COR-L47 (cell line): ENCODE measurements around the gene CES4A.
"Not testable (repeated sequence)": the region's sequence is repeated elsewhere in the genome, so short reads cannot be mapped to it uniquely, and the experiment has no call there.

ENCODE experiments used
- DNase-seq: peaks from one replicate; lab custom pipeline; 2025; lab: John Stamatoyannopoulos, UW

Gene CES4A

DNA sequence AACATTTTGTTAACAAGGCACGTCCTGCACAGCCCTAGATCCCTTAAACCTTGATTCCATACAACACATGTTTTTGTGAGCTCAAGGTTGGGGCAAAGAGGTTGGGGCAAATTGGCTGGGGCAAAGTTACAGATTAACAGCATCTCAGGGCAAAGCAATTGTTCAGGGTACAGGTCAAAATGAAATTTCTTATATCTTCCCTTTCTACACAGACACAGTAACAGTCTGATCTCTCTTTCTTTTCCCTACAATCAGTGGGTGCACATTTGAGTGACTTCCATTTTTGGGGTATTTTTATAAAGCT, 32.3 kb upstream of the CES4A start:
- DNase-seq = not testable (repeated sequence)

DNA sequence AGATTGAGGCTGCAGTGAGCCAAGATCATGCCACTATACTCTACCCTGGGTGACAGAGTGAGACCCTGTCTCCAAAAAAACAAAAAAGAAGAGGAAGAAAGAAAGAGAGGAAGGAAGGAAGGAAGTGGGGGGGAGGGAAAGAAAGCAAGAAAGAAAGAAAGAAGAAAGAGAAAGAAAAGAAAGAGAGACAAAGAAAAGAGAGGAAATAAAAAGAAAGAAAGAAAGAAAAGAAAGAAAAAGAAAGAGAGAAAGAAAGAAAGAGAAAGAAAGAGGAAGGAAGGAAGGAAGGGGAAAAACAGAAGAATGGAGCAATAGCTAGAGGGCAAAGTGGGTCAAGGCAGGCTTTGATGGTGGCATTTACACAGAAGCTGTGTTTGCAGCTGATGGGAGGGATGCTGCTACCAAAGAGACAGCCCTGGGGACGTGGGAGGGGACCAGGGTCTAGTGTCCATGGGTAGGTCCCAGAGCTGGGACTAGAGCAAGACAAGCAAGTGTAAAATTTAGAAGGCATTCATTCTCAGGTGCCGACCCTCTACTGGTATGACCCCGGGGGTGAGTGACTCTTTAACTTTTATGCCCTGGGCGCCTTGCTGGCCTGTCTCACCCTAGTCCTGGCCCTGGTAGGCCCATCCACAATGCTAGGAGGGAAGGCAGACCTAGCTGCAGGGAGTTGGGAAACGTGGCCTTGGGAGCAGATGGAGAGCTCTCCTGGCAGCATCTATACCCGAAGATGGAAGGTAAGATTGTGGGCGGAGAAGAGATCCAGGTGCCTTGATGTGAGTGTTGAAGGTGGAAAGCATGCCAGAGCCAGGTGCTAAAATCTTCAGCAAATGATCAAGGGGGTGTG, 29.3 kb upstream of the CES4A start:
- no peak for DNase-seq

DNA sequence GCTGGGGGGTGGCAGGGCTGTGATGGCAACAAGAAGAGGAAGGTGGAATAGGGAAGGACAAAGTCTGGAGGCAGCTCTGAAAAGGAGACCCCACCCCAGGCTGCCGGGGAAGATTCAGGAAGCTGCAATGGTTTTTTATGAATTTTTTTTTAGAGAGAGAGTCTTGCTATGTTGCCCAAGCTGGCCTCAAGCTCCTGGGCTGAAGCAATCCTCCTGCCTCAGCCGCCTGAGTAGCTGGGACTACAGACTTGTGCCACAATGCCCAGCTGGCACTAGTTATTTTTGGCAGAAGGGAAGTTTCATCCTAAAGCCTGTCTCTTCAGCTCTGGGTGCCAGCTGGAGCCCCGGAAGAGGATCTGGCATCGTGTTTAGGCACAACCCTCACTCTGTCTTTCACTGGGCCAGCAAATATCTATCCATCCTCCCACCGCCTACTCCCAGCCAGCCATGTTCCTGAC, 28.7 kb upstream of the CES4A start:
- DNase-seq = no peak

DNA sequence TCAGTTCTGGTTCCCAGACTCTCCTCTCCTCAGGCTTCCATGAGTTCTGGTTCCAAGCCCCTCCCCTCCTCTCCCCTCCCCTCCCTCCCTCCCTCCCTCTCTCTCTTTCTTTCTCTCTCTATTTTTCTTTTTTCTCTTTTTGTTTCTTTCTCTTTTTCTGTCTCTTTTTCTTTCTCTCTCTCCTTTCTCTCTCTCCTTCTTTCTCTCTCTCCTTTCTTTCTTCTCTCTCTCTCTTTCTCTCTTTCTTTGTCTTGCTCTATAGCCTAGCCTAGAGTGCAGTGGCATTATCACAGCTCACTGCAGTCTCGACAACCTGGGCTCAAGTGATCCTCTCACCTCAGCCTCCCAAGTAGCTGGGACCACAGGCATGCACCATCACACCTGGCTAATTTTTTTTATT, 28.1 kb upstream of the CES4A start:
- DNase-seq = no peak

DNA sequence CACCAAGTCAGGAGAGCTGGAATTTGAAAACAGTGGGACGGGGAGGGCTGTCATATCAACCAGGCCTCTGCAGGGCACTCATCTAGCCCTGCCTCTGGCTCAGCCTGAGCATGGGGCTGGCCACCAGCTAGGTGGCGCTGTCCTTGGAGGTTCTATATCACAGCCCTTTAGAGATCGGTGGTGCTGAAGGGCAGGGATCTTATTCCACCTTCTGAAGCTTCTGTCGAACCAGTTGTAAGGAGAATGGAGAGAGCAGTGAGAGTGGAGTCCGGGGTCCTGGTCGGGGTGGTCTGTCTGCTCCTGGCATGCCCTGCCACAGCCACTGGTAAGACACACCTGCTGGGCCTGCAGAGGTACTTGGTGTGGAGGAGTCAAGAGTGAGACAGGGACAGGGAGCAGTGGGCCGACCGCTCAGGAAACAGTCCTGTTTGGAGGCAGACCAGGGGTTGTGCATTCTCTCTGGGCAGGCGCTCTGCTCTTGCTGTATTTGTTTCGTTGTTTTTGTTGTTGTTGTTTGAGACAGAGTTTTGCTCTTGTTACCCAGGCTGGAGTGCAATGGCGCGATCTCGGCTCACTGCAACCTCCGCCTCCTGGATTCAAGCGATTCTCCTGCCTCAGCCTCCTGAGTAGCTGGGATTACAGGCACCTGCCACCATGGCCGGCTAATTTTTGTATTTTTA, 27.2 kb upstream of the CES4A start, which contains the start of gene CES3:
Gene CES3, plus strand, starts transcription at position 202 of the 680 bp plus-strand sequence. Its CDS starts 42 bp downstream, at position 244.
- DNase-seq = peak; percentile 66

DNA sequence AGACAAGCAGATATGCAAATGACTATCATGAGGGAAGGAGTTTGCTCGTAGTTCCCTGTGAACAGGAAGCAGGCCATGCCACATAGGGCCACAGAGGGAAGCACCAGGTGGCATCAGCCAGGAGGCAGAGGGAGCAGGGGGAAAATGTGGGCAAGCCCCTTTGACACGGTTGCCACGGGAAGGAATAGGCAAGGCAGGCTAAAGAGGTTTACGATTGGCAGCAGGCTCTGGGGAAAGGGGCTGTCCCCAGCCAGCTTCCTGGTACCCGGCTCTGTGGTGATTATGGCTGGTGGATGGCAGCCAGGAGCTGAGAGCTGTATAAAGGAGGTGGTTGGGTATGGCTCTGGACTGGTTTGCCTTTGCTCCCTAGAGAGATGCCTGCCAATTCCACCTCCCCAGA, 26.5 kb upstream of the CES4A start:
- no peak for DNase-seq

DNA sequence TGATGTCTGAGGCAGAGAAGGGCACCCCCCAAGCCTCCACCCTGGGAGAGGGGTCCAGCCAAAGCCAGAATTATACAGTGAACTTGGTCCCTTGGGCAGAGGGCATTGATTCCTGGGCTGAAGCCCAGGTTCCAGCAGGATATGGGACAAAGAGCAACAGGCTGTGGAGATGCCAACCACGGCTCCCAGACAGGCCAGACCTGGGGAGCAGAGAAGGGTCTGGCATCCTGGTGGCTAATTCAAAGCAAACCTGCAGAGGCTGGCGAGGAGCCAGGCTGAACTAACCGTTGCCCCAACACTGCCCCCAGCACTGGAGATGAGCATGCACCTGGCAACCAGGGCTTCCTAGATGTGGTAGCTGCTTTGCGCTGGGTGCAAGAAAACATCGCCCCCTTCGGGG, 24.3 kb upstream of the CES4A start:
- peak; percentile 62 for DNase-seq

DNA sequence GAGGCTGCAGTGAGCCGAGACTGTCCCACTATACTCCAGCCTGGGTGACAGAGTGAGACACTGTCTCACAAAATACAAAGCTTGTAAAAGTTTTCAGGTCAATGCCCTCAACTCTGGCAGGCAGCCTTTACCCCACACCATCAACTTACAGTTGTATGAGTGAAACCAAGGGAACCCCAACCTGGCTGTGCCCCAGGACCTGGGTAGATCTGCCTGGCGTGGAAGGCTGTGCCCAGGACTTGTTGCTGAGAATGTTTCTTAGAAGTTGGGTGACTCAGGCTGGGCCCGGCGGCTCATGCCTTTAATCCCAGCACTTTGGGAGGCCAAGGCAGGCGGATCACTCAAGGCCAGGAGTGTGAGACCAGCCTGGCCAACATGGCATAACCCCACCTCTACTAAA, 19.5 kb upstream of the CES4A start:
- no peak for DNase-seq

DNA sequence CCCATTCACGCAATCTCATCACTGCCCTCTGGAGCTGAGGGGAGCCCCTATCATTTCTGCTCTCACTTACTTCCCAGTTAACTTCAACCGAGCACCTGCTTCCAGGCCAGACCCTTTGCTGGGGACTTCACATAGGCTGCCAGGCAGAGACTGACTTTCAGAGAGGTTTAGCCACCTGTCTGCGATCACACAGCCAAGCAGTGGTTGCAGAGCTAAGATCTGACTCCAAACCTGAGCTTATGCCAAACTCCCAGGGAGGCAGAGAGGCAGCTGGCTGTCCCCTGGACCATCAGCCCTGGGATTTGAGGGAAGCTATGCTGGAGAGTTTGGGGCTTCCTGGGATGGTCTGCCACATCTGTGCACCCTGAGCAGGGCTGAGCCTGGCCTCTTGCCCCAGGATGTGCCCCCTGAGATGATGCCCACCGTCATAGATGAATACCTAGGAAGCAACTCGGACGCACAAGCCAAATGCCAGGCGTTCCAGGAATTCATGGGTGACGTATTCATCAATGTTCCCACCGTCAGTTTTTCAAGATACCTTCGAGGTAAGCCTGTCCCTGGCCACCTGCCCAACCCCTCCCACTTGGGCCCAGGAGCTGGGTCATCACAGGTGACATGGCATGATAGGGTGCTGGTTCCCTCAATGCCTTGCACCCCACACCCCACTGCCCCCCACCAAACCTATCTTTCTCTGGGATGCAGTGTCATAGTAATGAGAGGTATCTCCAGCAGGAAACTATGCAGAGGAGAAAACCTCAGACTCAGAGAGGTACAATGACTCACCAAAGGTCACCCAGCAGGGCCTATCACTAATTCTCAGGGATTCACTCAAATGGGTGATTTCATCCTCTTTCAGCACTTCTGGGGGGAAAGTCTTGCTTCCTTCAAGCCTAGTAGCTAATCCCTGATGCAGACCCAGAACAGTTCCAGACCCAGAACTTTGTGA, 17.3 kb upstream of the CES4A start:
- no peak for DNase-seq

DNA sequence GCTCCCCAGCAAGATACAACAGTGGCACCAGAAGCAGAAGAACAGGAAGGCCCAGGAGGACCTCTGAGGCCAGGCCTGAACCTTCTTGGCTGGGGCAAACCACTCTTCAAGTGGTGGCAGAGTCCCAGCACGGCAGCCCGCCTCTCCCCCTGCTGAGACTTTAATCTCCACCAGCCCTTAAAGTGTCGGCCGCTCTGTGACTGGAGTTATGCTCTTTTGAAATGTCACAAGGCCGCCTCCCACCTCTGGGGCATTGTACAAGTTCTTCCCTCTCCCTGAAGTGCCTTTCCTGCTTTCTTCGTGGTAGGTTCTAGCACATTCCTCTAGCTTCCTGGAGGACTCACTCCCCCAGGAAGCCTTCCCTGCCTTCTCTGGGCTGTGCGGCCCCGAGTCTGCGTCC, 15.4 kb upstream of the CES4A start:
- no peak for DNase-seq

DNA sequence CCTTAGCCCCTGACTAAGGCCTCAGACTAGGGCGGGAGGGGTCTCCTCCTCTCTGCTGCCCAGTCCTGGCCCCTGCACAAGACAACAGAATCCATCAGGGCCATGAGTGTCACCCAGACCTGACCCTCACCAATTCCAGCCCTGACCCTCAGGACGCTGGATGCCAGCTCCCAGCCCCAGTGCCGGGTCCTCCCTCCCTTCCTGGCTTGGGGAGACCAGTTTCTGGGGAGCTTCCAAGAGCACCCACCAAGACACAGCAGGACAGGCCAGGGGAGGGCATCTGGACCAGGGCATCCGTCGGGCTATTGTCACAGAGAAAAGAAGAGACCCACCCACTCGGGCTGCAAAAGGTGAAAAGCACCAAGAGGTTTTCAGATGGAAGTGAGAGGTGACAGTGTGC, 14.7 kb upstream of the CES4A start:
- no peak for DNase-seq

DNA sequence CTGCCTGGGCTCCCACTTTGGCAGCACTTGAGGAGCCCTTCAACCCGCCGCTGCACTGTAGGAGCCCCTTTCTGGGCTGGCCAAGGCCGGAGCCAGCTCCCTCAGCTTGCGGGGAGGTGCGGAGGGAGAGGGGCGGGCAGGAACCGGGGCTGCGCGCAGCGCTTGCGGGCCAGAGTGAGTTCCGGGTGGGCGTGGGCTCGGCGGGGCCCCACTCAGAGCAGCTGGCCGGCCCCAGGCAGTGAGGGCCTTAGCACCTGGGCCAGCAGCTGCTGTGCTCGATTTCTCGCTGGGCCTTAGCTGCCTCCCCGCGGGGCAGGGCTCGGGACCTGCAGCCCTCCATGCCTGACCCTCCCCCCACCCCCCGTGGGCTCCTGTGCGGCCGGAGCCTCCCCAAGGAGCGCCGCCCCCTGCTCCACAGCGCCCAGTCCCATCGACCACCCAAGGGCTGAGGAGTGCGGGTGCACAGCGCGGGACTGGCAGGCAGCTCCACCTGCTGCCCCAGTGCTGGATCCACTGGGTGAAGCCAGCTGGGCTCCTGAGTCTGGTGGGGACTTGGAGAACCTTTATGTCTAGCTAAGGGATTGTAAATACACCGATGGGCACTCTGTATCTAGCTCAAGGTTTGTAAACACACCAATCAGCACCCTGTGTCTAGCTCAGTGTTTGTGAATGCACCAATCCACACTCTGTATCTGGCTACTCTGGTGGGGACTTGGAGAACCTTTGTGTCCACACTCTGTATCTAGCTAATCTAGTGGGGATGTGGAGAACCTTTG, 14.0 kb upstream of the CES4A start:
- DNase-seq = not testable (repeated sequence)

DNA sequence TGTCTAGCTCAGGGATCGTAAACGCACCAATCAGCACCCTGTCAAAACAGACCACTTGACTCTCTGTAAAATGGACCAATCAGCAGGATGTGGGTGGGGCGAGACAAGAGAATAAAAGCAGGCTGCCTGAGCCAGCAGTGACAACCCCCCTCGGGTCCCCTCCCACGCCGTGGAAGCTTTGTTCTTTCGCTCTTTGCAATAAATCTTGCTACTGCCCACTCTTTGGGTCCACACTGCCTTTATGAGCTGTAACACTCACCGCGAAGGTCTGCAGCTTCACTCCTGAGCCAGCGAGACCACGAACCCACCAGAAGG, 13.5 kb upstream of the CES4A start:
- DNase-seq = not testable (repeated sequence)

DNA sequence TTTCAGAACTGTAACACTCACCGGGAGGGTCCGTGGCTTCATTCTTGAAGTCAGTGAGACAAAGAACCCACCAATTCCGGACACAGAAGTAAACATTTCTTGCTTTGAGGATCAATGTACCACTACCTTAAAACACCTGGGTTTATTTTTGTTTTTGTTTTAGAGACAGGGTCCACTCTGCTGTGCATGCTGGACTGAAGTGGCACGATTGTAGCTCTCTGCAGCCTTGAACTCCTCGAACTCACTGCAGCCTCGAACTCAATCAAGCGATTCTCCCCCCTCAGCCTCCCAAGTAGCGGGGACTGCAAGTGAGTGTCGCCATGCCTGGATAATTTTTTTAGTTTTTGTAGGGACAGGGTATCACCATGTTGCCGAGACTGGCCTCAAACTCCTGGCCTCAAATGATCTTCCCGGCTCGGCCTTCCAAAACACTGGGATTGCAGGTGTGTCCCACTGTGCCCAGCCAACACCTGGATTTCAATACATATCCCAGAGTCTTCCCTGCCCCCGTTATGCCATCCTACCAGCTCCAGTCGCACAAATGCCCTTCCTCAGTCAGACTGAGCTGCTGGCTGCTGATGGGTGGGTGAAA, 13.0 kb upstream of the CES4A start:
- no peak for DNase-seq

DNA sequence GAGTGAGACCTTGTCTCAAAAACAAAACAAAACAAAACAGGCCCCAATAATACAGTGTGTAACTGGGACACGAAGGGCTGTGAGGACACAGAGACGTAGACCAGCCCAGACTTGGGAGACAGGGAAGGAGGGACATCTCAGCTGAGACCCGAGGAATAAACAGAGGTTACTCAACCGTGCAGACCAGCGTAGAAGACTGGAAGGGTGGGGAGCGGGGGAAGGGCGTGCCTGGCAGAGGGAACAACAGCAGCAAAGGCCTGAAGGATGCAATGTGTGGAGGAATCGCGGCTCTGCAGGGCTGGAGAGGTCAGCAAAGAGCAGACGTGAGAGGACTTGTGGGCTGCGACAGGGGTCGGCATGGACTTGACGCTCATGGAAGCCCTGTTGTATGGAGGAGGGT, 11.6 kb upstream of the CES4A start:
- DNase-seq = no peak

DNA sequence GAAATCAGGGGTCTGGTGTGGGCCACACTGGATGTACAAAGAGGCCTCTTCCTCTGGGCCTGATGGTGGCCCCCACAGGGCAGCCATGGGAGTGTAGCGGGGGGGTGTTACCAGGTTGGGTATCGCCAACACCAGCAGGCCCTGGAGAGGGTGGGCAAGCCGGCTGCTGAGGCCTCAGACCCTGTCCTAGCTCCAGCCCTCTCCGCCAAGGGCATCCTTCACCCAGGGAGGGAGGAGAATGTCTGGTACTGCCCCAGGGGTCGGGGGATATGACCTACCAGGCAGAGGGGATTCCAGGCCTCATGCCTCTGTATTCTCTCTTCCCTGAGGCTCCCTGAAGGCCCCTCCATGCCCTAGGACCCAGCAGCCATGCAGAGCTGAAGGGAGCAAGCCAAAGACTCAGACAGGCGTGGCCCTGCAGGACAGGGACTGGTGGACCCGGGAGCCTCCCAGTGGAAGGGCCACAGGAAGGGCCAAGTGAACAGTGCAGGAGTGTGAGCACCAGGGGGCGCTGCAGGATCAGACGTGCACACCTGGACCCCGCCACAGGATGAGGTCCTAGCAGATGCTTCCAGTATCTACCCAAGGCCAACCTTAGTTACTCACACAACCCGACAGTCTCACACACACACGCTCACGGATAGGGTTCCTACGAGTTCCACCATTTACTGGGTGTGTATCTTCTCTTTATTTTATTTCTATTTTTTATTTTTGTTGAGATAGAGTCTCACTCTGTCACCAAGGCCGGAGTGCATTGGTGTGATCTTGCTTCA, 10.9 kb upstream of the CES4A start:
- DNase-seq = peak; percentile 81

DNA sequence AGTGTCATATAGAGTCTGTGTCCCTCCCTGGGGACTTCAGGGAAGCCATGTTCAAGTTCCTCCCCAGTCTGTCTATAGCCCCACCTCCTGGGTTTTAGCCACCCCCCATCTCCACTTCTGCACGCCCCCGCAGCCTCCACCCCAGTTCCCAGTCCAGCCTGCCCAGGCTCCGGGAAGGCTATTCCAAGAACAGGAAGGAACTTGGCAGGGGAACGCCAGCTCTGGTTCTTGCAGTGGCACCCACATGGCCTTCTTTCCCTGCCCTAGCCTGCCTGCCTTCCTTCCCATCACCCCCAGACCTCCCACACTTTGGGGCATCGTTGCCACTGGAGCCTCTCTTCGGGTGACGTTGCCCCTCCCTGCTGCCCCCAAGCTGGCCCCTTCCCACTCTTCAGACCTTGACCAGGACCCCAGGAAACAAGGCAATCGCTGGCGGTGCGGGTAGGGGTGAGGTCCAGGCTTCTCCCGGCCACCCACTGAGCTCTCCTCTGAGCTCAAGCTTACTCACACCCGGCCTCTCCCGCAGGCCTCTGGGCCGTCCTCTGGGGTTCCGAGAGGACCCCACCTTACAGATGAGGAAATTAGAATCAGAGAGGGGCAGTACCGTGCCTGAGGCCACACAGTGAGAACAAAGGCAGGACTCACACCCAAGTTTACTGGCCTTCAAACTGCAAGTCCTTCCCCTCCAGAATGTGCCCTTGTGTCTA, 9.2 kb upstream of the CES4A start:
- no peak for DNase-seq

DNA sequence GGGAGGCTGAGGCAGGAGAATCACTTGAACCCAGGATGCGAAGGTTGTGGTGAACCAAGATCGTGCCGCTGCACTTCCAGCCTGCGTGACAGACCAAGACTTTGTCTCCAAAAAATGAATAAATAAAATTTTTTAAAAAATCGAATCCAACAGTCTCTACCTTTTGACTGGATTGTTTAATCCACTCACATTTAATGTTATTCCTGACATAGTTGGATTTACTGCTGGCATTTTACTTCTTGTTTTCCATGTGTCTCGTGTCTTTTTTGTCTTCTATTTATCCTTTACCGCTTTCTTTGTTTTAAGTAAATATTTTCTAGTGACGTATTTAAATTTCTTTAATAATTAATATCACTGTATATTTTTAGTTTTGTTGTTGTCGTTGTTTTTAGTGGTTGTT, 5.4 kb upstream of the CES4A start:
- no peak for DNase-seq

DNA sequence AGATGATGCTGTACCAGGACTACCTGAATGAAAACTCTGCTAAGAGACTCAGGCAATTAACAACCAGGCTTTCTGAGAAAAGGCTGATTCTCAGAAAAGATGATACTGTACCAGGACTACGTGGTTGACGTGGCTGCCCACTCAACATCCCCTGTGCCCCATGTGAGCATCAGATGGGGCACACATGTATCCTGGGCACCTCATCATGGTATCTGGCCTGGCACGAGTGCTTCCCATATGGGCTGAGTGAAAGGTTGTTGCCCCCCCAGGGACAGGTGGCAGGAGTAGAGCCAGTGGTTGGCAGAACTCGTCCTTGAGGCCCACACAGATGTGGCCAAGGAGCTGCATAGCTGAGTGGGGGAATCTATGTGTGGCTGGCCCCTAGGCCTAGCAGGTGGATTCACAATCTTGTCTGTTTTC, 3.5 kb upstream of the CES4A start:
- DNase-seq = no peak

DNA sequence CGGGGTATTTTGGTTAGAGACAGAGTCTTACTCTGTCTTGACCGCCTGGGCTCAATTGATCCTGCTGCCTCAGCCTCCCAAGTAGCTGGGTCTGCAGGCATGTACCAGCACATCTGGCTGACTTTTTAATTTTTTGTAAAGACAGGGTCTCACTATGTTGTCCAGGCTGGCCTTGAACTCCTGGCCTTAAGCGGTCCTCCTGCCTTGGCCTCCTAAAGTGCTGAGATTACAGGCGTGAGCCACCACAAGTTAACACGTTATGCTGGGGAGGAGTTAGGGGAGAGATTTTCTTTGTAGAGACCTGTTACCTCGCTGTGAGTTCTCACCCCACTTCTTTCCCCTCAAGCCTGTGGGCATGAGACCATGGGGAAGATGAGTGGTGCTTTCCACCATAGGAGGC, 1.8 kb upstream of the CES4A start:
- DNase-seq = no peak
